COR-L47 (cell line): ENCODE measurements around the gene BHLHA9.
"Not testable (repeated sequence)": the region's sequence is repeated elsewhere in the genome, so short reads cannot be mapped to it uniquely, and the experiment has no call there.

Experiments
- DNase-seq: peaks from one replicate; lab custom pipeline; 2025; lab: John Stamatoyannopoulos, UW

The BHLHA9 gene

GRCh38 chr17:1300371-1300905, 30.2 kb downstream of the BHLHA9 start:
- DNase-seq, result no peak

- no peak for DNase-seq
Measured at GRCh38 chr17:1301546-1301945, 31.3 kb downstream of the BHLHA9 start.

GRCh38 chr17:1302761-1303160, 32.5 kb downstream of the BHLHA9 start:
- no peak for DNase-seq

- no peak for DNase-seq
Measured at GRCh38 chr17:1304522-1304921, 34.3 kb downstream of the BHLHA9 start.

GRCh38 chr17:1304962-1305563, 34.8 kb downstream of the BHLHA9 start:
- DNase-seq, result no peak

- DNase-seq, result not testable (repeated sequence)
Measured at GRCh38 chr17:1307829-1308228, 37.6 kb downstream of the BHLHA9 start.

GRCh38 chr17:1312261-1312870, 42.1 kb downstream of the BHLHA9 start:
- no peak for DNase-seq

- no peak for DNase-seq
Measured at GRCh38 chr17:1313270-1314005, 43.2 kb downstream of the BHLHA9 start.

GRCh38 chr17:1315409-1315808, 45.2 kb downstream of the BHLHA9 start:
- no peak for DNase-seq

- peak; percentile 77 for DNase-seq
Measured at GRCh38 chr17:1315891-1316403, 45.7 kb downstream of the BHLHA9 start.
